NCI-H1105 (cell line): ENCODE data around the gene BIRC6.
"Not testable (repeated sequence)": the region's sequence is repeated elsewhere in the genome, so short reads cannot be mapped to it uniquely, and the experiment has no call there.

Experiments used
- DNase-seq: peaks from one replicate; lab custom pipeline; 2025; lab: John Stamatoyannopoulos, UW

The BIRC6 gene

DNA sequence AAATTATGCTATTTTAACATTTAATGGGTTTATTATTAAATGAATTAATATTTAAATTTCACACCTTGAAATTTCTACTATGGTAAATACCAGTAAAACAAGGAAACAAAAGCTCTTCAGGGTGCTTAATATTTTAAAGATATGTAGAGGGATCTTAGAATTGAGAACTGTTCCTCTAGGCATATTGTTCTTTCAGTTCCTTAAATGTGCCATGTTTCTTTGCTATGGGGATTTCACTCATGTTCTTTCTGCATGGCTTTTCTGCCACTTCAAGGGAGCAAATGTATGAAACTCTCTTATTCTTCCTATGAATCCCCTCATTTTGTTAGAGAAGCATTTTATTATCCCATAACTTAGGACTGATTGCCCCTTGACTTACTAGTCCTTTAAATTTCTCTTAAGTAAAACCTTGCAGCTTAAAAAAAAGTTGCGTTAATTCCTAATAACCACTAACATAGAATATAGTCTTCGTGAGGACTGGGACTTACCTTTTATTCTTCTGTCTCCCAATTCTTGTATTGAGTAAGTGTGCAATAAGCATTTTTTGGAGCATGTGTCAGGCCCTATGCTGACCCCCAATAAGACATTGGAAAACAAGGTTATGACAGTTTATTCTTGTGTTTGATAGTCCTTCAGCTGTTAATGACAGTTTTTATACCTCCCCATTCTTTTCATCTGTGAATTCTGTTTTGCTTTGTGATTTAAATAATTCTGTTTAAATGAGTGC, 95.7 kb downstream of the BIRC6 start:
- DNase-seq: no peak

DNA sequence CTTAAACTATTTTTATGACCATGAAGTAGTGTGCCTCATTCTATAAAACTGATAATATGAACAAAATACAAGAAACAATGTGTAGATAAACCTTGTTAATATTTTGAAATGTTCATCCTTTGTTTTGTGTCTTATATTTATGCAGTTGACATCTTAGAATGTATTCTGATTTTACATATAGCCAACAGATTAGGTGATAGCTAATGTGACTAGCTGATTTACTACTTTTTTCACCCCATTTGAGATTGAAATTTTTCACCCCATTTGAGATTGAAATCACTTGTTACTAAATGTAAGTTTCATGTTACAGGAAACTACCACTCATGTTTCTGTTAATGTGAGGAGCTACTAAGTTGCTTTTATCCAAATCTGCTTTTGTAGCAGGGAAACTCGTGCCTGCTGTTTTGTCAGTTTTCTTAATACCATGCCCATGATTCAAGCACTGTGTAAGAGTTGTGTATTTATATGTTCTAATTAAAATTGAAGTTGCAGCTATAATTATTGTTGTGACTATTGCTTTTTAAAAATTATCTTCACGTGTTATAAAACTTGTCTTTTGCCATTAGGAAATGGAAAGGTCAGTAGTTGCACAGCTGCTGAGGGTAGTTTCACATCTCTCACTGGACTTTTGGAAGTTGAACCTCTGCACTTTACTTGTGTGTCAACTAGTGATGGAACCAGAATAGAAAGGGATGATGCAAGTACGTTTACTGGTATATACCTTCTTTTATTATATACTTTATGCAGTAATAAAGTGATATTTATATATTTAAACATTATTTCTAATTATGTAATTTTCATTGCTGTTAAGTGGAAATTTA, 96.6 kb downstream of the BIRC6 start:
- no peak for DNase-seq

DNA sequence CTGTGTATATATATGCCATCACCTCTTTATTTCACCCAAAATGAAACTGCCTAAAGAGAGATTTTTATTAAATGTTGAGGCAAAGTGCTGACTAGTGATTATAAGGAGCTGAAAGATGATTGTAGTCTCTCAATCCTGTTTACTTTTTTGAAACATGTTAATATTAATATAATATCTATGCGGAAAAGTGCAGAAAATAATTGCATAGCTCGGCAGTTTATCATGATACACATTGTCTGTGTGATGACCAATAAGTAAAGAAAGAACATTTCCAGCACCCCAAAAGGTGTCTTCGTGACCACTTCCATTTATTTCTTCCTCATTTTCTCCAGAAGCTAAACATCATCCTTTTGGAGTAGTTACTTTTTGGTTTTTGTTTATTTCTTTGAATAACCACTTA, 99.0 kb downstream of the BIRC6 start:
- DNase-seq: no peak

DNA sequence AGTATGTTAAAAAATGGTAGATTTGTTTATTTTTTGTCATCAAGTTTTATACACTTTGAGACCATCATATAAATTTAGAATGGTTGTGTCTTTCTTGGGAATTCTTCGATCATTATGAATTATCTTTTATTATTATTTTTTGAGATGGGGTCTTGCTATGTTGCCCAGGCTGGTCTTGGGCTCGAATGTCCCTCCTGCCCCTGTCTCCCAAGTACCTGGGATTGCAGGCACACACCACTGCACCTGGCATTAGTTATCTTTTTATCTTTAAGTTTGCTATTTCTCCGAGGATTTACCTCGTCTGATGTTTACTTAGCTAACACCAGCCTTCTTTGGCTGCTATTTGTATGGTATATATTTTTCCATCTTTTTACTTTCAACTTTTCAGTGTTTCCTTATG, 100.0 kb downstream of the BIRC6 start:
- DNase-seq: no peak

DNA sequence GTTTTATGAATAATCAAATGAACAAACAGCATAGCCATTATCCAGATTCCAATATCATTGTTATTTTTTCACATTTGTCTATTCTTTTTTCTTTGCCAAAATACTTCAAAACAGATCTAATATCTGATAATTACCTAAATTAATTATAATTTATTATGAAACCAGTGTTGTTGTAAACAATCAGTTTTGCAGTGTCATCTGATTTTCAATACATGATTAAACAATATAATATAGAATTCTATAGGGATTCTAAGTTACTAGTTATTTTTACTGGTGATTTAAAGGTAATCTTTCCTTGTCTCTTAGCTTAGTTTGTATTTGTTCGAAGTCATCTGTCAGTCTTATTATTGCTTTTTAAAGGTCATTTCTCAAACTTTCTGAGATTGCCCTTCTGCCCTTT, 101.0 kb downstream of the BIRC6 start:
- no peak for DNase-seq

DNA sequence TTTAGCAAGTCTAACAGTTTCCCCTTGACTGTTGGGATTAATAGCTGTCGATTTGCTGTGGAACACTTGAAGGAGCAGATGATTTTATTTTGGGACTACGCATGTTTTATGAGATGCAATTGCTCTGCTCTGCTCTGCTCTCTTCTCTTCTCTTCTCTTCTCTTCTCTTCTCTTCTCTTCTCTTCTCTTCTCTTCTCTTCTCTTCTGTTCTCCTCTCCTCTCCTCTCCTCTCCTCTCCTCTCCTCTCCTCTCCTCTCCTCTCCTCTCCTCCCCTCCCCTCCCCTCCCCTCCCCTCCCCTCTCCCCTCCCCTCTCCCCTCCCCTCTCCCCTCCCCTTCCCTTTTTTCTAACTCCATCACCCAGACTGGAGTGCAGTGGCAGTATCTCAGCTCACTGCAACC, 104.0 kb downstream of the BIRC6 start:
- not testable (repeated sequence) for DNase-seq

DNA sequence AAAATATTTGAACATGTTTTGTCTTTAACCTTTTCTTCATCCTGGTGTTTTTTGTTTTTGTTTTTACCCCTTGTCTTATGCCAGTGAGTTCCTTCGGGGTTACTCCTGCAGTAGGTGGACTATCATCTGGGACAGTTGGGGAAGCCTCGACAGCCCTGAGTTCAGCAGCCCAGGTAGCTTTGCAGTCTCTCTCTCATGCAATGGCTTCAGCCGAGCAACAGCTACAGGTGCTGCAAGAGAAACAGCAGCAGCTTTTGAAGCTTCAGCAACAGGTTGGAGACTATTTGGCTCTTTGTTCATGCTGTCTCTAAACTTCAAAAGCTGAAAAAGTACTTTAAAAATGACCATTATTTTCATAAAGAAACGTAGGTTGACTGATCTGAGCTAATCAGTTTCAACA, 106.3 kb downstream of the BIRC6 start:
- no peak for DNase-seq

DNA sequence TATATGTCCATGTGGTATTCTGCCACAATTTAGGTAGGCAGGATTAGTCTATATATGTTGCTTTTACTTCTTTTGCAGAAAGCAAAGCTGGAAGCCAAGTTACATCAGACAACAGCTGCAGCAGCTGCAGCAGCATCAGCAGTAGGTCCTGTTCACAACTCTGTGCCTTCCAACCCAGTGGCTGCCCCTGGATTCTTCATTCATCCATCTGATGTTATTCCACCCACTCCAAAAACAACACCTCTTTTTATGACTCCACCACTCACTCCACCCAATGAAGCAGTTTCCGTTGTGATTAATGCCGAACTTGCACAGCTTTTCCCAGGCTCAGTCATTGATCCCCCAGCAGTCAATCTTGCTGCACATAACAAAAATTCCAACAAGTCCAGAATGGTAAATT, 107.6 kb downstream of the BIRC6 start:
- DNase-seq: no peak

DNA sequence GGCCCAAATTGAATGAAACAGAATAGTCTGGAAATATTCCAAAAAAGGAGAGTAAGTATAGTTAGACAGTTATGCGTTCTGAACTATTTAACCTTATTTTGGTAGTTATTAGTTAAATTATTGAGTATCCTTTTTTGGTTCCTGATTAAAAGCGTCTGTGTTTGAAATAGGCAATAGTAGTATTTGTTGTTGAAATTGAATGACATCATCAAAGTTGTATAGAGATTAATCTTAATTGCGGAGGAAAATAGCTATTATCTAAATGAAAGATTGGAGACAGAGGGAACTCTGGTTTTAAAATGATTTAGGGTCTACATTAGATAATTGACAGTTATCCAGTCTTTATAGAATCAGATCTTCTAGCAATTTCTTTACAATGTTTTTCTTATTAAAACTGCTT, 115.8 kb downstream of the BIRC6 start:
- DNase-seq: no peak

DNA sequence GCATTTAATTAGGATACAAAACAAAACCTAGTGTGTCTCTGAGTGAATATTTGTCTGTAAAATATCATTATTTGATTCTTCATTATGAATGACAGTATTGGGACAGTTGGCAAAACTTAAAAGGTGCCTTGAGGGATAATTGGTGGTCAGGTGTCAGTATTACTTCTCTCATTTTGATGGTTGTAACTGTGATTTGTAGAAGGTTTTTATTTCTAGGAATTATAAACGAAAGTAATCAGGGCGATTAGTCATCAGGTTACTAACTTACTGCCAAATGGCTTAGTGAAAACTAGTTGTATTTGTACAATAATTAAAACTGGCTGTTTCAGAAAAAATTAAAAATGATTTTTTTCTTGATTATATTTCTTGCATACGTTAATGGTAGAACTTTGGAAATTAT, 117.6 kb downstream of the BIRC6 start:
- no peak for DNase-seq

DNA sequence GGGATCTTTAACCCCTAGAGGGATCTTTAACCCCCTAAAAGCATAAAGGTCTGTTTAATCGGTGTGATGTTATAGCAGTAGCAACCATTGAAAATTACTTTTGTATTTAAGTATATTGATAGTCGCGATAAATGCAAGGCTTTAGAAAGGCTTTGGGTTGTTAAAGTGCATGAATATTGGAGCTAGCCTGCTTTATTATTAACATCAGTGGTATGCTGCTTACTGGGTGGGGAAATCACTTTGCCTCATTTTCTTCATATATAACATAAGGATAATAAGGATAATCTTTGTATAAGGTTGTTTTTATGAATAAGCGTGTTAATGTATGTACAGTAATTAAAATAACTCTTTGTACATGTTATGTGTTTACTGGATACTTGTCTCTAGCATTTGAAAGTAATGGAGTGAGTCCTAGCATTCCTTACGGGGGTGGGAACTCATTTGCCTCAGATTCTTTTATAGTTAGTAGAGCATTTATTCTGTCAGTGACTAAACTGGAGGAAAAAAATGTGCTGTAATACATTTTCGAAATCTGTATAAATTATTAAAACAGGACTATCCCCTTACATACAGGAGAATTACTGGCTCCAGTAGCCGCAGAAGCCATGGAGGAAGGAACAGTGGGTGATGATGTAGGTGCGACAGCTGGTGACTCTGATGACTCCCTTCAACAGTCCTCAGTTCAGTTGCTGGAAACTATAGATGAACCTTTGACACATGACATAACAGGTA, 122.2 kb downstream of the BIRC6 start:
- no peak for DNase-seq

DNA sequence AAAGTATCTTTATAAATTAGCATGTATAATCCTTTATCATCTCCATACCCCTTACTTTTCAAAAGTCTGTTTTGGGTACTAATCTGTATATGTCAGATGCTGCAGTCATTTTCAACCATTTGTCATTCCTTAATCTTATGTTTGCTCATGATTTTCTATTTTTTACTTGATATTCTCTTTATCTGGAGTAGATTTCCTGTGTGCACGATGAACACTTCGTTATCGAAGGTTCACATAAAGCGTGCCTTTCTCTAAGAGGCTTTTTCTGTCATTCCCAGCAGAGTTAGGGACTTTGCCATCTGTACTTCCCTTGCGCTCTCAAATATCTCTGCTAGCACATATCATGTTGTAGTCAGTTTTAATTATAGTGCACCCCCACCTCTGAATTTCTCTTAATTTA, 123.2 kb downstream of the BIRC6 start:
- DNase-seq: no peak

DNA sequence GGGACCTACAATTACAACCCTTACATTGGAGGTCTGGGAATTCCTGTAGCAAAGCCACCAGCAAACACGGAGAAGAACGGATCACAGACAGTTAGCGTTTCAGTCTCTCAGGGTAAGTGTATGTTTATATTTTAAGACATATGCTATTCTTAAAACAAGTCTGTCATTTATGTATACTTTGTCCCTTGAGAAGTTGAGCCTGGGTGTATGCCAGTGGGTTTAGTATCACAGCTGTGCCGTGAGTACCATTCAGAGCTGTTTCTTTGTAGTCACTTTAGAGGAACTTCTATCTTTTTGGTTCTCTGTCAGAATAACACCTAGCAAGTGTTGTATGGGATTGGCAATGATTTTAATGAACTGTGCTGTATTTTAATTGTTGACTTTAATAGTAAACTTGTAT, 125.6 kb downstream of the BIRC6 start:
- DNase-seq: no peak

DNA sequence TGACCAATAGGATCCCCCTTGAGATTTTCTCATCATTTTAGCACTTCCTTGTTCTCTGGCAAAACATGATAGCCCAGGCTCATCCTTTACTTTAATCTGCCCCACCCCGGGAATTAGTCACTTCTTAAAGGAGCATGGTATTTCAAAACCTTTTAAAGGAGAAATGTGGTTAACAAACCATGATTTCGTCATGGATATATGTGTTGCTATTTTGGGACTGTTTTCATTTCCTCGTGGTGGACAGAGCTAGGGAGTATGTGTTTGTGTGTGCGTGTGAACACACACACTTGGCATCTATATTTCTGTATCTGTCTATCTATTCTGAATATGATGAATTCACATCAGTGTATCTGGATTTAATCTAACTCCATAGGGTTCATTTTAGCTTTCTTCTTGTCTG, 128.1 kb downstream of the BIRC6 start:
- no peak for DNase-seq

DNA sequence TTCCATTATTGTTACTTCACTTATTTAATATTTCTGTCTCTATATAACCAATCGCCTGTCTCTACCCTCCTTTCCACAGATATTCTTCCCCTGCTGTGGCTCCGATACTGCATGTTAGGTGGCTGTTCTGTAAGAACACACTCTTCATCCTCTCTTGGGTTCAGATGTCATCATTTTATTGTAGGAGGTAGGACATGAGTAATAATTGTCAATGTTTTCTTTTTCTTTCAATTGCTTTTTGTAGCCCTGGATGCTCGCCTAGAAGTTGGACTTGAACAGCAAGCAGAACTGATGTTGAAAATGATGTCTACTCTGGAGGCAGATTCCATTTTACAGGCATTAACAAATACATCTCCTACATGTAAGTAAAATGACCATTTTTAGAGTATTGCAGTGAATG, 128.6 kb downstream of the BIRC6 start:
- DNase-seq: no peak

DNA sequence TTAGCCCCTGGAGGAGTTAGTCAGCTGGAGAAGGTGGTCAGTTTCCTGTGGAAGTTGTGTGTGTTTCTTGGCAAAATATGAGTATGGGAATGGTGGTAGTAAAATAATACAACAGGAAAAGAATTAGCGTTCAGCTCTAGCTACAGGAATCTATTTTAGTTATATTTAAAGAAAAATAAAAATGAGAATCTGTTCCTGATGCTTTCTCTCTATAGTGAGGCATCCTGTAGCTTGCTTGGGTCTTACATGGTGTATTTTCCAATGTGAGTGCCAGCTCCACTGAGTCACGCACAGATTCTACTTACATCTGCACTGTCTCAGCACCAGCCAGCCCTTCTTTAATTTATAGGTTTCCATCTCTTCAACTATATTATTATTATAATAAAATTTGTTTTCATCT, 132.2 kb downstream of the BIRC6 start:
- no peak for DNase-seq

DNA sequence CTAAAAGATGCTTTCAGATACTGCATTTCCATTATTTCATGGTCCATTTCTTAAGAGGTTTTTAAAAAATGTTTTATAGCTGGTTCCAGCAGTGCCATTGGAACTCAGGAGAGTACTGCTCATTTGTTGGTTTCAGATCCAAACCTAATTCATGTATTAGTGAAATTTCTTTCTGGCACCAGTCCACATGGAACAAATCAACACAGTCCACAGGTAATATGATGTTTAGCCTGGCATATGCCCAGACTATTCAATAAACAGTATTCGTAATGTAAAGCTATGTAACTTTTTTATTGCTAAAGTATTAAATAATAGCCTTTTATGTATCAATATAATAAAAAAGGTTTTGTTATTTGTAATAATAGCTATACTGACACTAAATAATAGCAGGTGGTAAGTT, 134.5 kb downstream of the BIRC6 start:
- no peak for DNase-seq

DNA sequence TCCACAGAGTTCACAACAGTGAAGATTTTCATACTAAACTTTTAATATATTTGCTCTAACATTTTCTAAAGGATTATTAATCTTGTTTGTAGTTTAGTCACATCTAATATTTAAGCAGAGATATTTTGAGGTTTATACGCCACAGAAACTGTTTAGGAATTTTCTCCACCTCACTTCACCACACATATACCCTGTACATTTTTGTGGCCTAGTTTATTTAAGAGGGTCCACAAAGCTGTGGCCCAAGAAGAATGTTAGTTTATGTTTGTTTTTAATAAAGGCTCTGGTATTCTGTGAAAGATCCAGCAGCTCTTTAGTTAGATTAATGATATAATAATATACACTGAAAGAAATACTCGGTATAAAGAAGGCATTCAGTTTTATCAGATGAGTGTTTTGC, 138.3 kb downstream of the BIRC6 start:
- DNase-seq: no peak

DNA sequence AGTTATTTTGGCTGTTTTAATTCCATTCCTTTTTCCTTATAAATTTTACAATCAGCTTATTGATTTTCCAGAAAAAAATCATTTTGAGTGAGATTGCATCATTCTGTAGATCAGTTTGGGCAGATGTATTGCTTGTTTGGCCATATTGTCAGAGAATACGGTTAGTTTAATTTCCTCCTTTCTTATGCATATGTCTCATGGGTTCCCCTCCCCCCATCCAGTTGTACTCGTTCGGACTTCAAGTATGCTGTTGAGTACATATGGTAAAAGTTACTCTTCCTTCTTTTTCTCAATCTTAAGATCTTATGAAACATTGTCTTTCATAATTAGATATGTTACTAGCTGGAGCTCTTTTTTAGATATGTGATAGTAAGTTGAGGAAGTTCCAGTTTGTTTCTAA, 139.8 kb downstream of the BIRC6 start:
- DNase-seq: no peak

DNA sequence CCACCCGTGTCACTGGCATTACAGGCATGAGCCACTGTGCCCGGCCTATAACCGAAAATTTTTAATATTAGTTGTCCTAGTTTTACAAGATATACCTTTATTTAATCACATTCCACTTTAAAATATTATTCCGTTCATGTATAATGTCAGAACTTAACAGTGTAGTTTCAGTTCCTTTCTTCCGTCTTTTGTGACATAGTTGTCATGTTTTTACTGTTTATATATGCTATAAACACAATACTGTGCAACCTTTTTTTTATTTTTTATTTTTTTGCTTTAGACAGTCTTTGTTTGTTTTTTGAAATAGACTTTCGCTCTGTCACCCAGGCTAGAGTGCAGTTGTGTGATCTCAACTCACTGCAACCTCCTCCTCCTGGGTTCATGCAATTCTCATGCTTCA, 141.5 kb downstream of the BIRC6 start:
- DNase-seq: no peak

DNA sequence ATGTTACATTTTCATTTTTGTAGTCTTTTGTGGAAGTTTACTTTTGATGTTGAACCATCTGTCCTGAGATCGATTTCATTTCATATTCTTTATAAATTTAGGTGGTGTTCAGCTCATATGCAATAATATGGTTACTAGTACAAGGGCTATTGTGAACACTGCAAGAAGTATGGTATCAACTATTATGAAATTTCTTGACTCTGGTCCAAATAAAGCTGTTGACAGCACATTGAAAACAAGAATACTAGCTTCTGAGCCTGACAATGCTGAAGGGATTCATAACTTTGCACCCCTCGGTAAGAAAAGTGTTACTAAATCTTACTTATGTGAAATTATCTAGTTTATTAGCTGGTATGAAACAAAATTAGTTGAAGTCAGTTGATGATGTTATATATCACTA, 146.1 kb downstream of the BIRC6 start:
- no peak for DNase-seq

DNA sequence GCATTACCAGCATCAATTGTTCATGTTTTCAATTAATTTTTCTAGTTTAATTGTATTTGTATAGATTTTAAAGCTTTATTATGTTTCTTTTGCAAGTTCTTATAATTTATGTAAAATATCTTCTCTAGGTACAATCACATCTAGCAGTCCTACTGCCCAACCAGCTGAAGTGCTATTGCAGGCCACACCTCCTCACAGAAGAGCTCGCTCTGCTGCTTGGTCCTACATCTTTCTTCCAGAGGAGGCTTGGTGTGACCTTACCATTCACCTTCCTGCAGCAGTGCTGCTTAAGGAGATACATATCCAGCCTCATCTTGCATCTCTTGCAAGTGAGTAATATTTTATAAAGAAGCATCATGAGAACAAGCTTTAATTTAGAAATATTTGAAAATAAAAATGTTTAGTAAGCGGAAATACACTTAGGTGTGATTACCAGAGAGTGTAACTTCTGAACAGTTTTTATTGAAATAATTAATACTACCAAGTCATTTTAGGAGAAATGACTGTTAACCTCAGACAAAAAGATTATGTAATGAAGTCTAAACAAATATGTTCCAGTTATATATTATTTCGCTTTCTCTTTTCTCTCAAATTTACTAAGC, 148.2 kb downstream of the BIRC6 start:
- DNase-seq: no peak

DNA sequence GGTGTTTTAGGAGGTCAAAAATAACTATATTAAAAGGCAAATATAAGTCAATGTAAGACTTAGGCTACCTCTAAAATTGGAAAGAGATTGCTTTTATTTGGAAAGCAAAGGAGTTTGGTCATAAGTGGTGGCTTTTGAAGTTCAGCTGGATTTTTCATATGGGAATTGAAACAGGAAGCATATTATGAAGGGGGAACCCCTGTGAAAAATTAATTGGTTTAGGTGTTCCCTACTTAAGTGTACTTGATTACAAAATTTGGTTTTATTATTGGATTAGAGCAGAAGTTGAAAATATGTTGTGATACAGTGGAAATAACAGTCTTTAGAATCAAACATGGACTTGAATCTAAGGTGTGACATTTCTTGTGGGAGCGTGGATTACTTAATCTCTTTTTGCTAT, 149.6 kb downstream of the BIRC6 start:
- no peak for DNase-seq
